Mononuclear cell (primary cell): ENCODE measurements around the gene ELK3. TPM values are rescaled to one million over a fixed set of nuclear protein-coding genes. Genes with fewer than 3 reads are reported as not detected.

ENCODE experiments used
- H3K27me3 ChIP-seq: 2 replicates; pipeline ENCODE4 v1.6.0; 2011; ENCODE audit warnings: low read length, control low read depth; ENCODE audit not compliant: insufficient read depth
- H3K4me1 ChIP-seq: 2 replicates; pipeline ENCODE4 v1.5.1; 2011; ENCODE audit warnings: mild to moderate bottlenecking, low read length, control low read depth; ENCODE audit not compliant: insufficient read depth
- H3K4me3 ChIP-seq: 2 replicates; pipeline ENCODE4 v1.5.1; 2011; ENCODE audit warnings: mild to moderate bottlenecking, low read length, moderate library complexity
- H3K9me3 ChIP-seq: 2 replicates; pipeline ENCODE4 v1.5.1; 2011; ENCODE audit warnings: low read depth, mild to moderate bottlenecking, control low read depth, low read length
- total RNA-seq: library from RNA; depleted of rRNA; stranded (reverse); fragments of >200 nt; gene quantifications from one replicate; pipeline ENCODE4 v1.2.3, GENCODE V29; 2012

ELK3 gene
- total RNA-seq, 1 donor: 23.7 TPM

DNA sequence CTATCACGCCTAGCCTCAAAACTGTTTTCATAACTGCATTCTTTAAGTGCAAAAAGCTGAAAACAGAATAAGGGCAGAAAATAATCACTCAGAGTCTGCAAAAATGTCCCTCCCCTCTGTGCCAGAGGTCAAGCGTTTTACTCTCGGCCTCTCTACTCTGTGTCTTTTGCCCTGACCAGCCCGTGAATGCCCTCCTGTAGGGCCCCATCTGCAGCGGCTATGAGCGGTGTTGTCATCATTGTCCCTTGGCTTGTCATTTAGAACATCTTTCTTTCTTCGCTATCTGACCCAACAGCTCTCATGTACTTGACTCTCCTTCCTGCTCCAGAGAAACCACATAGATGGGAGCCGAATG is 21.7 kb downstream of the ELK3 start:
- peaks cover 41% of the 10 kb centered on the region for H3K4me1 ChIP-seq

DNA sequence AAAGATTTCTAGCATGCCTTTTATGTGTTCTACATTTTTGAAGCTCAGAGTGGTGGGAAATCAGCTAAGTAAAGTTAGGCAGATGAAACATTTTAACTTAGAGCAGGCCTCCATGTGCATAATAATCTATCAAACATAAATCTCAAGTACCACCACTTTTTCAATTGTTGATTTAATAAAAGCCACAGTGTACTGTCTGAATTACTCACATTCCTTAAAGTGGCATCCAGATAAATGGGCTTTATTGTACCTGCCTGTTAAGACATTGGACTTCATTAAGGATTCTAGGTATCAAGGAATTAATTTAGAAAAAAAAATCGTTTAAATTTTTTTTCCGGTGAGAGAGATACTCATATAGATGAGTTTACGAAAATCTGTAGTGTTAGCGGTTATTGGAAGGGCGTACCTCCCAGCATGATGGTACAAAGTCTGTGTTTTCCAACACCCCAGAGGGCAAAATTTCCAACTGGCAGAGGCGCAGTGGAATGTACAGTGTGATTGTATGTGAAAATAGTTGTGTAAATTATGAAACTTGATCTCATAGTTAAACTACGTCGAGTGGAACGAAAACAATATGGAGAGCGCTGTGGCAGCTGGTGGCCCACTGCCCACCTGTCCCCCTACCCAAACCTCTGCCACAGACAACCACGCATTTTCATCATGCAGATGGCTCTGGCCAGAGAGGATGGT is 25.0 kb downstream of the ELK3 start:
- Histone ChIP-seq H3K4me1 (peaks cover 15% of the 10 kb centered on the region), H3K9me3 (no peaks in the 10 kb centered on the region), H3K4me3 (no peak overlapping the region), H3K27me3 (no peaks in the 10 kb centered on the region)

More for the DNA sequence above, 21.7 kb downstream of the ELK3 start:
- no peaks in the 10 kb centered on the region for H3K9me3 ChIP-seq
- no peak overlapping the region for H3K4me3 ChIP-seq
- H3K27me3 ChIP-seq: no peaks in the 10 kb centered on the region

DNA sequence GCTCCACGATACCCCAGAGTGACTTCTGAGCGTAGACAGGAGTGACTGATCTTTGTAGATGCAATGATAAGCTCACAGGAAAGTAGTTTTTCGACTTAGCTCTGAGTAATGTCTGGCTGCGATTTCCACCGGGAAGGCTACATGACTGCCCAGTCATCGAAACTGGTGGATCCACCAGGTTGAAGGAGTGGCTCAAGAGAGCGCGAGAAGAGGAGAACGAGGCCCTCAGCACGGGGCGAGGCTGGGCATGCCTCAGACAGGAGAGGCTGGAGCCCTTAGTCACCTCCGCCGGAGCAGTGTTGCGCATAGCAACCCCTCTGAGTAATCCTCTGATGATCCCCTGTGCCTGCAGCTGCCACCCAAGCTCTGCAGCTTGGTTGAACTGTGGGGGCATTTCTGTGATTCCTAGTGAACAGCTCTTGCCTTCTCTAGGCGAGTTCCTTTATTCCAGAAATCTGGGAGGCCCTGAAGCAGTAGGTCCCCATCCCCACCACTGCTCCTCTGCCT is 25.6 kb downstream of the ELK3 start:
- Histone ChIP-seq H3K4me3 (no peak overlapping the region), H3K27me3 (no peaks in the 10 kb centered on the region), H3K4me1 (peaks cover 11% of the 10 kb centered on the region)

DNA sequence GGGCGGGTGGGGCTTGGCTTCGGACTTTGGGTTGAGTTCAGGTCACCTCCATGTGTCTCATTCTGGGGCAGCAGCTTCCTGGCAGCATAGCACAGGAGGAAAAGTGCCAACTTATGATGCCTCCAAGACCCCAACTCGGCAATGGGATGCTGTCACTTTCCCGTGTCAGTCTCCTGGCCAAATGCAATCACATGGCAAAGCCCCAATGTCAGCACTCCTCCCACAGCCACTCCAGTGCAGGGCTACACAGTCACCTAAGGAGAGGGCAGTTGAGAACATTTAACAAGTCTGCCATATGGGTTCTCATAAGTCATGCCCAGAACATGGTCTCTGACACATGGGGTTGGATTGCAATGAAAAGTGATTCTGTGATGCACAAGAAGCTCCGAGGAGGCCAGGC is 26.7 kb downstream of the ELK3 start:
- no peak overlapping the region for H3K4me3 ChIP-seq
- no peaks in the 10 kb centered on the region for H3K4me1 ChIP-seq
- no peaks in the 10 kb centered on the region for H3K27me3 ChIP-seq
- no peaks in the 10 kb centered on the region for H3K9me3 ChIP-seq

More for the DNA sequence above, 25.6 kb downstream of the ELK3 start:
- H3K9me3 ChIP-seq: no peaks in the 10 kb centered on the region

- H3K9me3 ChIP-seq: no peaks in the 10 kb centered on the region
- H3K27me3 ChIP-seq: no peaks in the 10 kb centered on the region
- no peak overlapping the region for H3K4me3 ChIP-seq
- no peaks in the 10 kb centered on the region for H3K4me1 ChIP-seq
Observed at GRCh38 chr12:96221391-96221790, 27.2 kb downstream of the ELK3 start.

GRCh38 chr12:96223411-96224218 is 29.4 kb downstream of the ELK3 start:
- Histone ChIP-seq H3K4me1 (no peaks in the 10 kb centered on the region), H3K27me3 (no peaks in the 10 kb centered on the region), H3K4me3 (no peak overlapping the region), H3K9me3 (no peaks in the 10 kb centered on the region)

DNA sequence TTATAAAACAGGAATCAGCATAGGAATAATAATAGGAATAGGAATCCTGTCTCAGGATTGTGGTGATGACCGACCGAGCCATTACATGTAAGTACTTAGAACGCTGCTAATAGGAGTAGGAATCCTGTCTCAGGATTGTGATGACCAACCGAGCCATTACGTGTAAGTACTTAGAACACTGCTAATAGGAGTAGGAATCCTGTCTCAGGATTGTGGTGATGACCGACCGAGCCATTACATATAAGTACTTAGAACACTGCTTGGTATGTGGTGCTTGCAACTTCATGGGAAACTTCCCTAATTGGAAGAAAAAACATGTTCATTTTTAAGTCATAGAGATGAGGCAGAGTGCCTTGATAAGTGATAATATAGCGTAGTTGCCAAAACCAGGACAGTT is 30.0 kb downstream of the ELK3 start:
- Histone ChIP-seq H3K4me3 (no peak overlapping the region), H3K4me1 (no peaks in the 10 kb centered on the region), H3K9me3 (no peaks in the 10 kb centered on the region), H3K27me3 (no peaks in the 10 kb centered on the region)

GRCh38 chr12:96225044-96225855 is 31.1 kb downstream of the ELK3 start:
- Histone ChIP-seq H3K4me1 (no peaks in the 10 kb centered on the region), H3K27me3 (no peaks in the 10 kb centered on the region), H3K9me3 (no peaks in the 10 kb centered on the region), H3K4me3 (no peak overlapping the region)

- Histone ChIP-seq H3K4me1 (no peaks in the 10 kb centered on the region), H3K9me3 (no peaks in the 10 kb centered on the region), H3K27me3 (no peaks in the 10 kb centered on the region), H3K4me3 (no peak overlapping the region)
Observed at GRCh38 chr12:96225994-96226399, 31.8 kb downstream of the ELK3 start.

DNA sequence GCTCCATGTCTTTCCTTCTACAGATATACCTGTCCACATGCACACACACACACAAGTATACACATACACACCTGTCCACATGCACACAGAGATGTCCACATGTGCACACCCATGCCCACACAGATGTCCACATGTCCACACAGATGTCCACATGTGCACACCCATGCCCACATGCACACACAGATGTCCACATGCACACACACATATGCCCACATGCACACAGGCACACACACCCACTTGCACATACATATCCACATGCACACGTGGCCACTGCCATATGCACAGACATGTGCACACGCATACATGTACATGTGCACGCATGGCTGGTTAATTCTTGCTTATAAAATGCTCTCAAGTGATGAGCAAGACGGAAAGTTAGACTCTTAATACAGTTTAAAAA is 32.2 kb downstream of the ELK3 start:
- no peaks in the 10 kb centered on the region for H3K9me3 ChIP-seq
- H3K27me3 ChIP-seq: no peaks in the 10 kb centered on the region
- H3K4me3 ChIP-seq: no peak overlapping the region
- H3K4me1 ChIP-seq: no peaks in the 10 kb centered on the region

- no peaks in the 10 kb centered on the region for H3K9me3 ChIP-seq
- H3K4me3 ChIP-seq: no peak overlapping the region
- H3K27me3 ChIP-seq: no peaks in the 10 kb centered on the region
- no peaks in the 10 kb centered on the region for H3K4me1 ChIP-seq
Observed at GRCh38 chr12:96226801-96227348, 32.7 kb downstream of the ELK3 start.

DNA sequence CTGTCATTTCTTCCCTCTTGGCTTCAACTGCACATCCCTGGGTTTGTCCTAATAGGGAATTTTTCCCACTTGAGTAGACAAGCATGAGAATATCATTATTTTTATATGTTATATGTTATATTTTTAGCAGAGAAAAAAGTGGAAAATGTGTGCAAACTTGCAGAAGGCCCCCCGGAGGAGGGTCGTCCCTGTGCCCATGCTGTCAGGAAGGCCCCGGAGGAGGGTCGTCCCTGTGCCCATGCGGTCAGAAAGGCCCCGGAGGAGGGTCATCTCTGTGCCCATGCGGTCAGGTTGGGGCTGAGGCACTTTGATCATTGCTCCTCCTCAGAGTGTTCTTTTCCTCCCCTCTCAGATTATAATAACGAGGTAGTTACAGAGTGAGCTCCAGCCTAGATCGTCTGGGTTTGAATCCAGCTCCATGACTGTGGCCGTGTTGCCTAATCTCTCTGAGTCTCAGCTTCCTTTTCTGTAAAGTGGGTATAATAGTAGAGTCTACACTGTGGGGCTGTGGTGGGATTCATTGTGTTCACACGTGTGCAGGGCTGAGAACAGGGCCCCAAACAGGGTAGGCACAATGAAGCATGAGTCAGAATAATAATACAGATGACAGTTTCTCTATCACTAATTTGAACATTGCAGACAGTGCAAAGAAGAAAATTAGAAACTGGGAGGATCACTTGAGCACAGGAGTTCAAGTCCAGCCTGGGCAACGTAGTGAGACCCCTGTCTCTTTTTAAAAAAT is 33.4 kb downstream of the ELK3 start:
- Histone ChIP-seq H3K4me1 (no peaks in the 10 kb centered on the region), H3K4me3 (no peak overlapping the region), H3K9me3 (no peaks in the 10 kb centered on the region), H3K27me3 (no peaks in the 10 kb centered on the region)

DNA sequence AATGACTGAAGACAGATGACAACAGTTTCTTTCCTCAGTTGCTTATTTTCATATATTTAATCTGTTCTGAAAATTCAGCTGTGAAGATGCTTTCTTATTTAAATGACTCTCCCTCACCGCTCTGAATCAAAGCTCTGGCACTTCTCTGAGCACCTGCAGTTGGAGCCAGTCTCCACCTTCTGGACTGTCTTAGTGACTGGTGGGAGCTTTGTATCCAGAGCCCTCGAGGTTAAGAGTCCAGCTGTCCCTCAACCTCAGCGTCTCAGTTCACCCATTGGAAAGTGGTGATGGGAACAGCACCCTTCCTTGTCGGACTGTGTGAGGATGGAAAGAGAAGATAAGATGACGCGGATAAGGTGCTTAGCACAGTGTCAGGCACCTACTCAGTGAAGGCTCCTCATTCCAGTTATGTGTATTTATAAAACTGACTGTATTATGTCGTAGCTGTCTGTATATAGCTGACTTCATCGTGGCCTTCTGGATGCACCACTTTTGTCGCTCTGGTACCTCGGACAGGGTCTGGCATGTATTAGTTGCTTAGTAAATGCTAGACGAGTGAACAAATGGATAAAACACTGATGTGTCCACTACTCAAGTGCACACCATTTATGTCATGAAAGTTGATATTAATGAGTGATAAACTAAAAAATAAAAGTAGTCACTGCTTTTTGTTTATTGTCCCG is 34.5 kb downstream of the ELK3 start:
- H3K4me1 ChIP-seq: no peaks in the 10 kb centered on the region
- H3K4me3 ChIP-seq: no peak overlapping the region
- no peaks in the 10 kb centered on the region for H3K27me3 ChIP-seq
- no peaks in the 10 kb centered on the region for H3K9me3 ChIP-seq

- no peaks in the 10 kb centered on the region for H3K27me3 ChIP-seq
- peaks cover 5% of the 10 kb centered on the region for H3K4me1 ChIP-seq
- H3K4me3 ChIP-seq: no peak overlapping the region
- H3K9me3 ChIP-seq: no peaks in the 10 kb centered on the region
Observed at GRCh38 chr12:96230646-96231045, 36.5 kb downstream of the ELK3 start.
